Midbrain (tissue), 1 donor: Measurements from ENCODE around the gene UBQLN1.
"Not testable (repeated sequence)": the region's sequence is repeated elsewhere in the genome, so short reads cannot be mapped to it uniquely, and the experiment has no call there.

Experiments
- DNase-seq: peaks from one replicate; lab custom pipeline; 2025; lab: John Stamatoyannopoulos, UW

The UBQLN1 gene

DNA sequence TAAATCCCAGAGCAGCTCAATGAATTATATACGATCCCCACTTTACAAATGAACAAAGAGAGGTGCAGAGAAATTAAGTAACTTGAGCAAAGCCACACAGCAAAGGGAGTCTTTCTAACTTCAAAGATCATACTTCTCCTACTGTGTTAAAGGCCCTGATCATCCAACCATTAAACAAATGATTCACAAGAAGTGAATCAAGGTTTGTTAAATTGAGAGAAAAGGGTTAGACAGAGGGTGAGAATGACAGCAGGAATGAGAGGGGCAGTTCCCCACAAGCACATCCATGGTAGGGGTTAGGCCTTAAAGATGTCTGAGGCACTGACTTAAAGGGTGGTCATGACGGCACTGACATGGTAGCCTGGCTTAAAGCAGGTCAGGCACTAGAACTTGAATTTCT lies 74.1 kb downstream of the UBQLN1 start:
- DNase-seq, result no peak

DNA sequence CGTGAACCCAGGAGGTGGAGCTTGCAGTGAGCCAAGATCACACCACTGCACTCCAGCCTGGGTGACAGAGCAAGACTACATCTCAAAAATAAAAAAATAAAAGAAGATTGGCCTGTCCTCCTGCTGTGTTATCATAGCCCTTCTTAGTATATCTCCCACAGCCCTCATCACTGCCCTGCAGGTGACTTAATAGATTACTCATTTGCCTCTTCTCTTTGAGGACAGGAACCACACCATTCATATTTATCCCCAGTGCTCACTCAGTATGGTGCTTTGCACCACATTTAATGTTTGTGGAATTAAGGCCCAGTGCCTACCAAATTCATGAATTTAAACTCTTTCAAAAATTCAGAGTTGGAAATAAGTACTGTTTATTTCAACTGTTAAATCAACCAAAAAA lies 74.5 kb downstream of the UBQLN1 start:
- no peak for DNase-seq

DNA sequence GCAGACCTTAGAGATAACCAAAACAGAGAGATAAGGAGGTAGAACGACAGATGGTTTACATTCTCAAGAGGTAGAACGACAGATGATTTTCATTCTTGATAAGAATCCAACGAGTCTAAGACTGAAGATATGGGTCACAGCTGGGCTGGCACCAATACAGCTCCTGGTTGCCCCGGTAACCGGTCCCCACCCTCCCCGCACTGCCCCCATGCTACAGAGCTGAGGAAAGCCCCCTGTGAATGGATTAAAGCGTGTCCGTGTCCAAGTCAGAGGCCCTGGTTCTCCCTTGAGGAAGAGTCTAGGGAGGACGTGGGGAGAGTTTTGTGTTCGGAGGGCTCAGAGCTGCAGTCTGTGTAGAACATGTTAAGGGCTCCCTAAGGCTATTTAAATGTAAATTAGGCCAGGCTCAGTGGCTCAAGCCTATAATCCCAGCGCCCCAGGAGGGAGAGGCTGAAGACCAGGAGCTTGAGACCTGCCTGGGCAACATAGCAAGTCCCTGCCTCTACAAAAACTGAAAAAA lies 76.8 kb downstream of the UBQLN1 start:
- DNase-seq, result no peak

DNA sequence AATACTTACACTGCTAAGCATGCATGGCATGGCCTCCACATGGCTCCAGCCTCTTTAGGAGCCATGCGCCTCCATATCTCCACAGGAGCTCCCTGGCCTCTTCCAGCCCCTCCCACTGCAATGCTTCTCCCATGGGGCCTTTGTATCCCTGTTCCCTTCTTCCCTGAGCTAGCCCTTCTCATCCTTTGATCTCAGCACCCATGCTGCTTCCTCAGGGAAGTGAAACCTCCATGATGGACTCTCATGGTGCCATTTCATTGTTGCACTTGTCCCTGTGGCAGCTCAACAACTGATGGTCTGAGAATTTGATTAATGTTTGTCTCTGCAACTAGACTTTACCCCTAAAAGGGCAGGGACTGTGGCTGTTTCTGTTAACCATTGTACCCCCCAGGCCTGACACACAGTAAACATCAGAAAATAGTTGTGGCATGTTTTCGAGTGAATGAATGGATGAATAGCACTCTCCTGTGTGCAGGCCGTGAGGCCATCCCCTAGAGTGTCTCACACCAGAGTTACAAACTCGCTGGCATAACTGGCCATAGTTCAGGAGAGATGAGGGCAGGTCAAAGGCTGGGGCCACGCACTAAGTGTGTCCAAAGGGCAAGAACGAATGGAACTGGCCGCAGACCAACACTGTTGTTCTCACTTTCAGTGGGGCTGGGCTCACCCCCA lies 78.2 kb downstream of the UBQLN1 start:
- DNase-seq, result no peak

DNA sequence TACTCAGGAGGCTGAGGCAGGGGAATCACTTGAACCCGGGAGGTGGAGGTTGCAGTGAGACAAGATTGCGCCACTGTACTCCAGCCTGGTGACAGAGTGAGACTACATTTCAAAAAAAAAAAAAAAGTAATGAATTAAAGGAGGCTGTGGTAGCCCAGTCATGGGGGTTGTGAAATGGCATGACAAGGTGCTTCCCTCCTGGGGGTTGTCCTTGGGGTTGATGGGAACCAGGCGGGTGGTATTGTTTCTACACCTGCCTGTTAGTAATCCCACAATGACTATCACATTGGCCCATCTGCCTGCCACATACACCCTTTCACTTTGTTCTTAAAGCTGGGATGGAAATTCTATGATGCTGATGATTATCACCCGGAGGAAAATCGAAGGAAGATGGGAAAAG lies 79.2 kb downstream of the UBQLN1 start:
- DNase-seq, result no peak

DNA sequence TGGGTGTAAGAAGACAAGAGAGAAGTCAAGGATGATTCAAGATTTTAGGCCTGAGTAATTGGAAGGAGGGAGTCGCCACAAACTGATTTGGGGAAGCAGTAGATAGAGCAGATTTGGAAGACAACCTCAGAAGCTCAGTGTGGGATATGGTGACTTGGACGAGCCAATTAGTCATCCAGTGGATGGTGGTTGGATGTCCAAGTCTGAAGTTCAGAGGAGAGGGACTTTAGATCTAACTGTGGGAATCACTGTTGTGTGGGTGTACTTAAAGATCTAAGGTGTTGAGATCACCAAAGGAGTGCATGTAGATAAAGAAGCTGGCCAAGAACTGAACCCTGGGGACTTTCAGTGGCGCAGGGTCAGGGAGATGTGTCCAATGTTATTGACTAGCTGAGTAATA lies 82.6 kb downstream of the UBQLN1 start:
- DNase-seq, result no peak

DNA sequence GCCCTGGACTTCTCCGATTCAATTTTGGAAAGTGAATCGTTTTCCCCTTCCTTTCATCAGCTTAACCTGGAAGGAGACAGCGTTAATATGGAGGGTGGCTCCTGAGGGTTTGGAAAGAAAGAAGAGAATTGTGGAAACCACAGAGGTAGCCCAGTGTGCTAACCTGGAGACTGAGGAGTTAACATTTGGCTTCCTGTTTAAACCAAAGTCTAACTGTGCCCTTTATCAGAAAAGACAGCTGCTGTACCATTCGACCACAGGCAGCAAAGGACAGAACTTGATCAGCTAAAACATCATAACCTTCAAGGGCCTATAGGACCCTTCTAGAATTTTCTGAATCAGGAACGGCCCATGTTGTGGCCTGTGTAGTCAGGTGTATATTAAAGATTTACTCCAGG lies 84.1 kb downstream of the UBQLN1 start:
- DNase-seq, result peak; percentile 48

DNA sequence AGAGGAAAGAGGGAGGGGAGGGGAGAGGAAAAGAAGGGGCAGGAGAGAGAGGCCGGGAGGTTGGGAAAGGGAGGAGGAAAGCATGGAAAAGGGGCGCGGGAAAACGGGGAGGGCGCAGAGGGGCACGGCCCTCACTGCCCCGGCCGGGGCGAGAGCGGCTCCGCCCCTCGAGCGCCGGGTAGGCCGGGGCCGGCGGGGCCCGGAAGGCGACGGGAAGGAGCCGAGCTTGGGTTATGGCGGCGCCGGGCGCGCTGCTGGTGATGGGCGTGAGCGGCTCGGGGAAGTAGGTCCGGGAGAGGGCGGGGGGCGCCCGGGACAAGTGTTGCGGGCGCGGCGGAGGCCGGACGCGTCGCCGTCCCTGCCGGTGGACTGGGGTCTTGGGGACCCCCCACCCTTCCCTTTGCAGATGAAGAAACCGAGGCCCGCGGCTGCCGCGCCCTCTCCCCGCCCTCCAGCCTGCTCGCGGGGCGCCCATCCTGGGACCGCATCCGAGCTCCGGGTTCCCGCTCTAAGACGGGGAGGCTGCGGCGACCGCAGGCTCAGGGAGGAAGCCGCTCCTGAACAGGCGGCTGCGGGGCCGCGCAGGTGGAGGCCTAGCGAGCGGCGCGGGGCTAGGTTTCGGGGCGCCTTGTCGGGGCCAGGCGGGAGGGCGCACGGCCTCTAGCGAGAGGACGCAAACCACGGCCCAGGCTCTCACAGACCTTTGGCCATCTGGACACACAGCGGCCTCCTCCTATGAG lies 84.6 kb downstream of the UBQLN1 start, which contains the start of gene IDNK:
Gene IDNK, plus strand, starts transcription at position 205 of the 740 bp plus-strand sequence. Its CDS starts 29 bp downstream, at position 234.
- peak; percentile 79 for DNase-seq

DNA sequence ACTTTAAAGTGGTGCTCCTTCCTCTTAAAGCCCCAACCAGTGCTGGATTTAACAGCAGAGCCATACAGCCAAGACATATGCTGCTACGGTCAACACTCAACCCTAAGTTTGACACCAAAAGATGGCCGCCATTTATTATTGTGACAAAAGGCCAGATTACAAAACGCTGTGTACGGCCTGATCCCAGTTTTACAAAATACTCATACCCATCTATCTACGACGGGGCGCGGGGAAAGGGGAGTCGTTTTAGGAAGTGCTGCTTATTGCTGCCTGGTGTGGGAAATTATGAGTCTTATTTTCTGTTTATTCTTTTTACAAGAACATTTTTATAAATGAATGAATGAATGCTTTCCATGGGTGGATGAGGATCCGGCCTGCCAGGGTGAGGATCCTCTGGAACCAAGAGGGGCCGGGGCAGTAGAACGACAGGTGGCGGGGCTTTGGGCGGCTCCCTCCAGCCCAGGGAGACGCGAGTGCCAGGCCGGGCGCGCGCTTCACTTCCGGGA lies 85.3 kb downstream of the UBQLN1 start:
- DNase-seq, result no peak

DNA sequence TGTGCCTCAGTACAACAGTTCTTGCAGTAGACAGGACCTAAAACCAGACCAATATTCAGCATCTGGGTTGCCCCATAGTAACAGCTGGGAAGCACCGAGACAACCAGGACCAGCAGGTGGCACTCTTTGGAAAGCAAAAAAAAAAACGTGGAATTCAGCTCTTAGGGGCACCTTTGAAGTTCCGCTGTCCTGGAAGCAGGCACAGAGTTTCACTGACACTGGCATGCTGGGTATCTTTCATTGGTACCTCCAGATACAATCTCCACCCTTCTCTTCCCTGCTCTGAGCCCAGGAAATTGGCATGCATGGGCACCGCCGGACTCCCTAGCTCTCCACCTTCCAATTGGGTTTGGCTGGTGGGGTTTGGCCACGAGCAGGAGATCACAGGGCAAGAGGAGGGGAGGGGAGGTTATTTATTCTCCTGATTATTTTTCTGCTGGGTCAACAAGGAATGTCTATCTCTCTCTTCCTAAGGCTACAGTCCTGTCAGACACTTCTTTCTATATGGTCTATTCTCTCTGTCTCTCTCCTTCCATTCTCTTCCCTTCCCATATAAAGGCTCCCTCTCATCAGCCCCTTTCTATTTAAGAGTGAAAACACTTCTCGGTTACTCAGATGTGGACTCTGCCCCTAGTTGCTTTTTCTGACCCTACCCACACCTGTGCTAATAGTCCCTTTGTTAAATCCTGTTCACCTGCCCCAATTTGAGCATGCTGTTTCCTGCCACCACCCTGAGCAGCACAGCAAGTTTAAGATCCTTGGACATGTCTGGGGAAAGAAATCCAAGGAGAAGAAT lies 86.7 kb downstream of the UBQLN1 start:
- DNase-seq, result peak; percentile 53

DNA sequence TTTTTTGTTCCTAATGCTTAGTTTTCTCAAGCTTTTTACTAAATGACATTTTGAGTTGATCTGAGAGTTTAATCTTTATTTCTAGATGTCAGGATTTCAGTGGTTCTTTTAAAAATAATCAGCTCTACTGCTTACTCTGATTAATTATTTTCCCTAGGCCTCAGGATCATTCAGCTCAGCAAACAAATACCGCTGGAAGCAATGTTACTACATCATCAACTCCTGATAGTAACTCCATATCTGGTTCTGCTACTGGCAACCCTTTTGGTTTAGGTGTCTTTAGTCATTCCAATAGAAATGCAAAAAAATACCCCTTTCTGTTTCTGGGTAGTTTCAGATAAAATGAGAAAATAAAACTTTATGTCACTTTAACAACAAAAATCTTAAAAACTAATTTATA lies 90.5 kb downstream of the UBQLN1 start:
- no peak for DNase-seq

DNA sequence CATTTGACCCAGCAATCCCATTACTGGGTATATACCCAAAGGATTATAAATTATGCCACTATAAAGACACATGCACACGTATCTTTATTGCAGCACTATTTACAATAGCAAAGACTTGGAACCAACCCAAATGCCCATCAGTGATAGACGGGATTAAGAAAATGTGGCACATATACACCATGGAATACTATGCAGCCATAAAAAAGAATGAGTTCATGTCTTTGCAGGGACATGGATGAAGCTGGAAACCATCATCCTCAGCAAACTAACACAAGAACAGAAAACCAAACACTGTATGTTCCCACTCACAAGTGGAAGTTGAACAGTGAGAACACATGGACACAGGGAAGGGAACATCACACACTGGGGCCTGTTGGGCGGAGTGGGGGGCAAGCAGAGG lies 94.5 kb downstream of the UBQLN1 start:
- not testable (repeated sequence) for DNase-seq
